ENCODE data around the gene FEV.

FEV gene

DNA sequence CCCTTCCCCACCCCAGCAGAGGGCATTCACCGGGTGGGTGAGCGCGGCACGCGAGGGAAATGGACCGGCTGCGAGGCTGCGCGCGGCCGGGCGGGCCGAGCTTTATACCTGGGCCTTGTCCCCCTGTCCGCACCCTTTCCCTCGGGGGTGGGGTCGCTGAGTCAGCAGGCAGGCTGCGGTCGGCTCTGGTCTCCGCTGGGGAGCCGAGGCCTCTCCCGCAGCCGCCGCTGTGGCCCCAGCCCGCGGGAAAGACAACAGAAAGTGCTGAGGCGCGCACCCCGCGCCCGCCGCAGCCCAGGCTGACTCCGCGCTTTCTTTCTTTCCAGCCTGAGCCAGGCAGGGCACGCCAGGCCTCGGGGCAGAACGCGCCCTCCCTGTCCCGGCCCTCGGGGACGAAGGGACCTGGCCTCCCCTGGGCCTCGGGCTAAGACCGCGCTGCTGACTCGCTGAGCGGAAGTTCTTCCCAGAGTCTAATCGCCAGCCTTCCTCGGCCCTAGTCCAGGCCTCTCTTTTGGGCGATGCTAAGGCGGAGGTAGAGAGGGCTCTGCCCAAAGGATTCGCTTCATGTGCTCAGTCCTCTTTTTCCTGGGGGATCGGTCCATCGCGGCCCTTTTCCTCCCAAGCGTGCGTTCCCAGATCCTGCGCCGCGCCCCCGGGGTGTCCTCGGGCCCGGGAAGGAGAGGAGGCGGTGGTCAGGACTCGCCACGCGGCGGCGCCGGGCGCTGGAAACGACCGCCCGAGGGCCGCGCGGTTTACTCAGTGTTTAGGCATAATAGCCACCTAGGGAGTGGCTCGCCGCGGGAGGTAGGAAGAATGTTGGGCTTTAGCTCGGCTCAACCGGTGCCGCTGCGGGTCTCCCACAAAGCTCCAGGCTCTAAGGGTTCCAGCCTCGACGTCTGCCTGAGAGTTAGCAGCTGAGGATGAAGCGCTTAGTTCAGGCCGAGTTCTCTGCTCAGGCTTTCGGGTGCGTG, 8.6 kb upstream of the FEV start, which contains the start of gene CRYBA2:
Gene CRYBA2 (minus strand): TSS at position 78 of the 971 bp plus-strand sequence. CDS start 246 bp downstream, outside the sequence.
- DNase-seq (ENCODE audit: low read depth), result no peak

DNA sequence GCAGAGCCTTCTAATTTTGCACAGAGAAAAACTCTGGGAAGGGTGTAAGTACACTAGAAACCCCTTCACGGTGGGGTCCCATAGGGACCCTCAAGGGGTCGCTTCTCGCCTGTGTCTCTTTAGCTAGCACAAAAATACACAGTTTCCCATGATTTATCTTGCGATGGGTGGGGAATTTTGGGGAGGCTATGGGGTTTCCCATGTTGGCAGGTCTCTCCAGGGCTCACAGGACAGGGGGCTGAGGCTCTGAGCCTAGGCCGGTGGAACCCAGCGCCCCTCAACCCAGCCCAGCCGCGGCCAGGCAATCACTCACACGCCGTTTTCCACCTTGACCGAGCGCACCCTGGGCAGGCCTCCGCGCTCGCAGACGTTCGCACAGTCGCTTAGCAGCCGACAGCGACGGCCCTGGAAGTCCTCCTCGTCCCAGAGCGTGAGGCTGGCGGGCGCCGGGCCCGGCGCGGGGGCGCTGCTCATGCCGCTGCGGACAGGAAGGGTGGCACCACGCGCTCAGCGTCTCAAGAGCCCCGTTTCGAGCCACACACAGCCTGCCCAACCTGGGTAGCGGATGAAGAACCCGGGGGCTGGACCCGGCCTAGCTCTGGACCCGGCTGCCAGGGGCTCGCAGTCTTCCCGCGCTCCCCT, 7.8 kb upstream of the FEV start:
- DNase-seq (ENCODE audit: low read depth), result no peak

DNA sequence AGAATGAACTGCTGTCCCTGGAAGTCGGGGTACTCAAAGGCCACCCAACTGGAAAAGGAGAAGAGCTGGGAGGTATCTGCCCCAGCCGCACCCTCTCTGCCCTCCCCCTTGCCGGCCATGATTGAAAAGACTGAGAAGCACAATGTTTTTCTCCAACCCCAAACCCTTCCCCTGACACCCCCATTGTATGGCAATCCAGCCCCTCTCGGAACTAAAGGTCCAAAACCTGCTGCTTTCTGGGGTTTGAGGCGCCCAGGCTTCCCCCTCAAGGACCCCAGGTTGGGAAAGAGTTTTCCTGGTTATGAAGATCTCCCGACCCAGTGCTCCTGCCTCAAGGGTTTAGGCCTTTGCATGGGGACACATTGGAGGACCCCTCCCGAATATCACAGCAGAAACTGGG, 7.2 kb upstream of the FEV start:
- DNase-seq (ENCODE audit: low read depth), result no peak

DNA sequence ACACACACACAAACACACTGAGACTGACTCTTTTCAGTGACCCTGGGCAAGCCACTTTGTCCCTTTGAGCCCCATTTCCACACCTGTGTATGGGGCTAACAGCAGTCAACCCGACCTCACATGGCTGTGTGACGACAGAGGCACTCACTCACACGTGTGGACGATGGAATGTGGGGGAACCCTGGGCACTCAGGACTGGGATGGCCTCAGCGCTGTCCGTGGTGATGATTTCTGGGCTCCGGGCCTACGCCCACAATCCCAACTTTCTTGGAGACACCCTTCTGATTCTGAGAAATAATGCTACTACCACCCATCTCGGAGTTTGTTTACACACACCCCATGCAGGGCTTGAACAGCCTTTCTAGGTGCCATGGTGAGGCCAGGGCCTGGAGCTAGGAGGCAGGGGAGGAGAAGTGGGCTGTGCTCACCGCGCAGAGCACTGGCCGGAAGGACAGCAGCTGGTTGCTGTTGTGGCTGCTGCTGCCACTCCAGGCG, 6.7 kb upstream of the FEV start:
- DNase-seq (ENCODE audit: low read depth), result no peak

DNA sequence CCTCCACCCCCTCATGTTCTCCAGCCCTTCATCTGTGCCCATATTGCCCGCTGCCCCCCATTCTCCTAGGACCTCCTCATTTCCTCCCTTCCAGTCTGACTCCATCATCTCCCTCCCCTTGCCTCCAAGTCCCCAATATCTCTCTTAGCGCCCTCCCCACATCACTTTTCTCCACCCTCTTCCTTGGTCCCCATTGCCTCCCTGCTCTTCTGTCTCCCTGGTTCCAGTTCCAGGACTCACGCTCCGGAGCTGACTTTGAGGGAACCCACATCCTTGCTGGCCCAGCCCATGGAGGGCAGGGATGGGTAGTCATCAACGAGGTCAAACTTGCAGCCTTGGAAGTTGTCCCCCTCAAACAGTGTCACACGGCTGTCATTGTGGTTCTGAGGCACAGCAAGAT, 5.6 kb upstream of the FEV start:
- DNase-seq (ENCODE audit: low read depth), result no peak

DNA sequence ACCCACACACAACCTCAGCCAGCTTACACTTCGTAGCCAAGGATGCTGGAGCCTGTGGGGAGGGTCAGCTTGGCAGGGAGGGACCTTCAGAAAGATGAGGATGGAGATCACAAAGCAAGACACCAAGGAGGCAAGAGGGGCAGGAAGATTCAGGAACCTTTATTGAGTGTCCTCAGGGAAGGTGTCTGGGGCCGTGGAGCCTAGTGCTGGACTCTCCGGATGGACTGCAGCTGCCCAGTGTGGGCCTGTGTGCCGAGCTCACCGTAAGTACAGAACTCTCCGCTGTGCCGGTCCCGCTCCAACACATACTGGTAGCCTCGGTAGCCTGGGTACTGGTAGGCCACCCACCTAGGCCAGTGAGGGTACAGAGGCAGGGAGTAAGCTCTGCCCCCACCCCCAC, 5.1 kb upstream of the FEV start:
- no peak for DNase-seq (ENCODE audit: low read depth)

DNA sequence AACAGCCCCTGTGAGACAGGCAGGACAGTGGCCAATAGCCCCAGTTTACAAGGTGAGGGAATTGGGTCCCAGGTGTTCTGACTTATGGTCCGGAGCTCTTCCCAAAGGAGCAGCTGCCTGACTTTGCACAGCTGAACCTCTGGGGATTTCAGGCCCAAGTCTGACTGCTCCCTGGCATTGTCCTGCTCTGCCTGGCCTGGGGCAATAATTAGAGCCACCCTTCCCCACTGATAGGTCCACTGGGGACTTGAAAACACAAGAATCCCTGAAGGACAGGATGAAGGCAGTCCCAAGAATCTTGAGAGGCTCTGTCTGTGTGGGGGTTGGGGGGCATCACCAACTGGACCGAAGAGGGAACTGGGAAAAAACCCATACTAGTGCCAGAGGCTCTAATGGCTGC, 3.7 kb upstream of the FEV start:
- DNase-seq (ENCODE audit: low read depth), result no peak

DNA sequence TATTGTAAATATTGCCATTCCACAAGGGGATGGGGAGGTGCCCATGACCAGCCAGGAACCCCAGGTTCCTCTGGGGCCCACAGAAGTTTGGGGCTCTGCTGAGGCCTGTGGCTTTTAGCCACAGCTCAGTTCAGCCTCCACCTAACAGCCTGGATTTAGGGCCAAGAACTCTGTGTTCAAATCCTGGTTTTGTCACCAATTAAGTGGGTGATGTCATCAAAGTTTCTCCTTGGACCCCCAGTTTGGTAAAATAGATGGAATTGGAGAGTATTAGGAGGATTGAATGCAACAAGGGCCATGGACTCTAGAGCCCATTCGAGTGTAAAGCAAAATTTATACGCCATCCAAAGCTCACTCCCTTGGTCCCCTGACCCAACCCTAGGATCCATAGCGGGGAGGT, 3.2 kb upstream of the FEV start:
- no peak for DNase-seq (ENCODE audit: low read depth)

DNA sequence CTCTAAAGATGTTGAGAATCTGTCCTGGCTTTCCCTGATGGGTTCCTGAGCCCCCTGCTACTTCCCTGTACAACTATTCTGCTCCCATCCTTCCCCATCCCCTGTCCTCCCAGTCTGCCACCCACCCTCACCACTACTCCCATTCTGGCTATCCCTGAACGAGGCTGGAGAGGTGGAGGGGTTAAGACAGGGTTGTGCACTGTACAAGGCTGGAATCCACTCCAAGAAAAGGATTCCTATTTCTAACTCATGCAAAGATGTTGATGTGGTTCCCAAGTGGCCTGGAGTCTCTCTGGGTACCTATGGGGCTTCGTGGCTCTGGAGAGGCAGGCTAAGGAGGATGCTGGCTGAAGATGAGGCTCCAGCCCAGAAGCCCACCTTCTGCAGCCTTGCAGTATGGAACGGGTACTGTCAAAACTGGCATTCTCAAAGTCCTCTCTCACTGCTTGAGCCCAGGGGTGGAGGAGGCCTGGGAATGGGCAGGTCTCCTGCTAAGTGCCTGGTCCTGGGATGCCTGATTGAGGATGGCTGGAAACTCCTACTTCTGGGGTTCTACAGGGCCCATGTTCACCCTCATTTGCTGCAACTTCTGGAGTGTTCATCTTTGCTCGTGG, 1.3 kb upstream of the FEV start:
- DNase-seq (ENCODE audit: low read depth), result no peak

DNA sequence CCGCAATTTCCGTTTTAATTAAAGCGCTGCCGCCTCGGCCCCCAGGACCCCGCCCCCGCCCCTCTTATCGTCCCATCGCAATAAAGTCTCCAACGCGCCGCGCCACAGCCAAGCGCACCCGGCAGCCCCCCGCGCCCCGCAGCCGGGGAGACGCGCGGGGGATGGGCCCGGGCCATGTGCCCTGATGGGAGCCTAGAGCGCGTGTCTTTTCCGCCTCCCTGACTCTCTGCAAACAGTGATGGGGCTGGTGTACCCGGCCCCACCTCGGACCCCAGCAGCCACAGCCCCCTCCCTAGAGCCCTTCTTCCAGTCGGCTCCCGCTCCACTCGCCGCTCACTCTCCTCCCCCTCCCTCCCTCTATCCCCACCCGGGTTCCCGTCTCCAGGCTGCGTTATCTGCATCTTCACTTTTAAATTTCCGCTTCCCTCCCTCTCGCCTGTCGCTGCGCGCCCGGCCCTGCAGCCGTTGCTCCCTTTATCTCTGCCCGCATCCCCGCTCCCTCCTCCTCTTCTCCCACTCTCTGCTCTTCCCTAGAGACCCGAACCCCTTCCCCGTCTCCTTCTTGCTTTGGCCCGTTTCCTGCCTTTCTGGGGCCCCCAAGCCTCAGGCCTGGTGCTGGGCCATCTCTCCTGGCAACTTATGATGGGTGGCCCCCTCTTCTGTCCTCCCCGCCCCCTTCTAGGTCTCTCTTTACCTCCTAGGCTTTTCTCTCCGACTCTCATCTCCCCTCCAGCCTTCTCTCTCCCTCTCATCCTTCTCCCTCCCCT, 524 bp upstream of the FEV start:
- DNase-seq (ENCODE audit: low read depth), result no peak

DNA sequence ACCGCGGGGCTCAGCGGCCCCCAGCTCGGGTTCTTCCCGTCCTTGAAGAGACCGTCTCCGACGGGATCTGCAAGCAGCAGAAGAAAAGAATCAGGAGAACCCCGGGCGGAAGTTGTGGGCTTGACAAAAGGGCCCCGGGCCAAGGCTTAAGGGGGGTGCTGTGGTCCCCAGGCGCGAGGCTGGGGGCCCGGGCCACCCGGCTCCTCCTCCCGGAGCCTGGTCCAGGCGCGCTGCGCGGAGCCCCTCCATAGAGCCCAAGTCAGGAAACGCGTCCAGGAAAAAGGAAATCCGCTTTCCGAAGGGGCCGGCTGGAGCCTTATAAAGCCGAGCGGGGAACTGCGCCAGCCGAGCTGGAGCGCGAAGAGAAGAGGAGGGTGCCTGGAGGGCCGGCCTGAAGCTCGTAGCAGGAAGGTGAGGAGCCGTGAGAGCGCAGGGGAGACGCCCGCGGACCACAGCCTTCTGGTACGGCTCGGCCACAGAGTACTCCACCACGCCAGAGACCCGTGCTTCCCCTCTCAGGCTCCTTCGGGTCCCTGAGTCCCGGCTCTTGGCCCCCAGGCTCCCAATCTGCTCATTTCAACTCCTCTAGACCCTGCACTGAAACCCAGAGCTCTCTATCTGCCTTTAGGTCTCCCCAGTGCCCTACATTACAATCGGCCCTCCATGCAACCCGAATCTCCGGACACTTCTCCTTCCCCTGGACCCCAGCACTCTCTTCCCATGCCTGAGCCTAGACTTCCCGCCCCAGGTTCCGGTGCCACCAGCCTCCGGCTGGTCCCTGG, 554 bp downstream of the FEV start:
- no peak for DNase-seq (ENCODE audit: low read depth)

DNA sequence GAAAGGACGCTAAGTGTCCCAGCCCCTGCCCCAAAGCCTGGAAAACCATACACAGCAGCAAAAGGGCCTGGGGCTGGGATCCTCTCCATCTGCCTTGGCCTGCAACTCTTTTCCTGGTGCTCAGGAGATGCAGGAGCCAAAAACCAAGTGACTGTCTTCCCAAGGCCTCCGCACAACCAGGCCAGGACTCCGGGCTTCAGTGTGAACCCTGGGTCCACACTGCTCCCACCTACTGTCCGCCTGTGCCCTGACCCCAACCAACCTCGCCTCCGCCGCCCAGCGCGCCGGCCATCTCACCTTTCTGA, 1.1 kb downstream of the FEV start:
- DNase-seq (ENCODE audit: low read depth), result no peak

DNA sequence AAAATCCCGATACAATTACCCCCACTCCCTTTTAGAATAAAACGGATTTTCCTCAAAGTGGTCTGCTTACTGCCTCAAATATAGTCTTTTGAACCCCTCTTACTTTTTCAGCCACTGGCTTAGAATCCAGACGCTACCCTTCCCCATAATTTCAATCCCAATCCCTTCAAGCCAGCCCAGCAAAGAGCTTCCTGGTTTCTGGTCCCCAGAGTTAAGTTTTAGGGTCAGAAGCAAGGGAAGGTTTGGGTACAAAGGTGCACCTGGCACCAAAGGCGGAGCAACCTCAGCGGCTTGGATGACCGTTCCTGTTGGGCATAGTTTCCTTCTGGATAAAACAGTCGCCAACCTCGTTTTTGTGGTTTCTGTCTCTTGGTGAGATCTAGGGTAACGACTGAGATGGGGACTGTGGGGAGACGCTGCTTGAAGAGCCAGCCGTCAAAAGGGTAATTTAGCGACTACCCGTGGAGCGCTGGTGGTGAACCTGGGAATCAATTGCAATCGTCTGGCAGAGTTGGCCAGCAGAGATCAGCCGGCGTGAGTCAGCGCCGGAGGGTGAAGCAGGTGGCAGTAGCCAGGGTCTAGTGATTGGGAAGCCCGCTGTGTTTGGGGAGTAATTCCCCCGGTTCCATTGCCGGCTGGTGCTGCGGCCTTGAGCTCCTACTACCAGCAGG, 1.6 kb downstream of the FEV start:
- DNase-seq (ENCODE audit: low read depth), result no peak

DNA sequence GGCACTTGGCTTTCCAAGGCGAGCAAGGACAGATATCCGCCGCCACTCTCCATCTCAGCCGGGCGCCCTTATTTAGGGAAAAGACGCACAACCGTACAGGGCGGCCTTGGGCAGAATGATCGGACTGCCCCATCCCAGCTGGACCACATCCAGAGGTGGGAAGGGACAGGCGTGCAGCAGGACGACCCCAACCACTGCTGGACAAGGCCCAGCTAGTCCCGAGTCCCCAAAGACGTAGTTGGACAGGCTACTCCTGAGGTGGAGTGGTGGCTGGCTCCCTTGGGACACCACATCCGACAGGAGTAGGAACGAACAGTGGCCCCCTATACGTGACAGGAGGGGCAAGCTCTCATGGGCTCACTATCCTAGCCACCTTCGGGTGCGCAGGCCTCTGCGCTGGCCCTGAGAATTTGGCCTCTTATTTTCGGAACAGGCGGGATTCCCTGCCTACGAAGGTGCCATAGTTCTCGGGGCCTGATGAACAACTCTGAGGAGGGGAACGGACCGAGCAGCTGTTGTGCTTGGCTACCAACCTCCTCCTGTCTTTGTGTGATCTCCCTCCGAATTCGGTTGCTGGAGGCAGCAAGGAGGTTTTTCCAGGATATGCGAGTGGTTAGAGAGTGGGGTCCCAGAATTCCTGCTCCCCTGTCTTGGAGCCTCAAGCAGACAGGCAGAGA, 2.3 kb downstream of the FEV start:
- no peak for DNase-seq (ENCODE audit: low read depth)

DNA sequence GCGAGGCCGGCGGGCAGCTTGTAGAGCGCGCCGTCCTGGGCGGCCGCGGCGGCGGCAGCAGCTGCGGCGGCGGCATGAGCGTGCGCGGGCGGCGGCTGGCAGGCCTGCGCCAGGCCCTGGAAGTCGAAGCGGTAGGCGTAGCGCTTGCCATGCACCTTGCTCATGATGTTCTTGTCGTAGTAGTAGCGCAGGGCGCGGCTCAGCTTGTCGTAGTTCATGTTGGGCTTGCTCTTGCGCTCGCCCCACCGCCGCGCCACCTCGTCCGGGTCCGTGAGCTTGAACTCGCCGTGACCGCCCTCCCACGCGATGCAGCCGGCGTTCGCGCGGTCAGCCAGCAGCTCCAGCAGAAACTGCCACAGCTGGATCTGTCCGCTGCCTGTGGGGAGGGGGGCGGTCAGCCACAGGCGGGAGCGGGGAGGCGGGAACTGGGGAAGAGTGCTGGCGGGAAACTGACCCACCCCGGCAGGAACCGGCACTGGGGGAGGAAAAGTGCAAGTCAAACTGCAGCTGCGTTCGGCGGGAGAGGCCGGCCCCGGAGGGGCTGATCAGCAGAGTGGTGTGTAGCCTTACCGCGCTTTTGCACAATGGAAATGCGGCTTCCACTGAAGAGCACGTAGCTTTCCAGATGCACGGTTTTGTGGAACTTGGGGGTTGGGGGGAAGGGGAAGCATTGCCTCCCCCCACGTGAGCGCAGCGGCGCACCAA, 3.0 kb downstream of the FEV start:
- no peak for DNase-seq (ENCODE audit: low read depth)

DNA sequence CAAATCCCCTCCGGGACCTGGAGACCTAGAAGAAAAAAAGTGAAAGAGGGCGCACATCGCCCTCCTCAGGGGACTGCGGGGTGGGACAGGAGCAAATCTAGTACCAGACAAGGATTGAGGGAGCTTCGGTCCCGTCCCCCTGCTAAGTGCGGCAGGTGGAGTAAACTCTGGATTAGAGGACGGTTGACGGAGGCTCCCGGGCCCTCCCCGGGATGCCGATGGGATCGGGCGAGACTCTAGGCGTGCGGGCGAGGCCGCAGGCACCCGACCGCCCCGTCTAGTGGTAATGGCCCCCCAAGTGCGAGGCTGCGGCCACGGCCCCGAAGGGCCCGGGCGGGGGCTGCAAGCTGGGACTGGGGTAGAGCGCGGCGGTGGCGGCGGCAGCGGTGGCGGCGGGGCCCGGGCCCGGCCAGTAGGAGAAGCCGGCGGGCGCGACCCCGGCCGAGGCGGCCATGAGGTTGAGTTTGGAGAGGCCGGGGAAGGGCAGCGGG, 3.5 kb downstream of the FEV start:
- DNase-seq (ENCODE audit: low read depth), result no peak

DNA sequence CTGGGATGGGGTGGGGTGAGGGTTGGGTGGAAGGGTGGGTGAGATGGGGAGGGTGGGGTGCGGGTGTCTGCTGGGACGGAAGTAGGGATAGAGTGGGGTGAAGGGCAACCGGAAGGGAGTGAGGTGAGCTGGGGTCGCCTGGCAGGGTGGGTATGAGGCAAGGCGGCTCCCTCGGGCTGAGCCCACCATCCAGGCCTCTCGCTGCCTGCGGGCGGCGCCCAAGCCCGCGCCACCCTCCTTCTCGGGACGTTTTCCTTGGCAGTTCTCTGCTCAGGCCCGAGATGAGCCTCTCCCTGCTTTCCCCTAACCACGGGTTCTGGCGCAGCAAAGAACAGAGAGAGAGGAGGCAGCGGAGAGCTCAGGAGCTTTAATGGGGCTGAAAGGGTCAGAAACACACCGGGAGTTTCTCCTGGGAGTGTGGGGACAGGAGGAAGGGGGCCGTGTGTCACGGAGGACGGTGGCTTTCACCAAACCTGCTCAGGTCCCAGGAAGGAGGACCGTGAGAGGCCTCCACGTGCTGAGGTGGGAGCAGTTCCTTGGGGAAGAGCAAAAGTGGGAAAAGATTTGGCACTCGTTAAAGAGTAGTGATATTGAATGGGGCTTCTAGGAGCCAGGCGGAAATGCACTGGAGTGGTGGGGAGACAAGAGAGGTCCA, 4.1 kb downstream of the FEV start:
- DNase-seq (ENCODE audit: low read depth), result no peak

DNA sequence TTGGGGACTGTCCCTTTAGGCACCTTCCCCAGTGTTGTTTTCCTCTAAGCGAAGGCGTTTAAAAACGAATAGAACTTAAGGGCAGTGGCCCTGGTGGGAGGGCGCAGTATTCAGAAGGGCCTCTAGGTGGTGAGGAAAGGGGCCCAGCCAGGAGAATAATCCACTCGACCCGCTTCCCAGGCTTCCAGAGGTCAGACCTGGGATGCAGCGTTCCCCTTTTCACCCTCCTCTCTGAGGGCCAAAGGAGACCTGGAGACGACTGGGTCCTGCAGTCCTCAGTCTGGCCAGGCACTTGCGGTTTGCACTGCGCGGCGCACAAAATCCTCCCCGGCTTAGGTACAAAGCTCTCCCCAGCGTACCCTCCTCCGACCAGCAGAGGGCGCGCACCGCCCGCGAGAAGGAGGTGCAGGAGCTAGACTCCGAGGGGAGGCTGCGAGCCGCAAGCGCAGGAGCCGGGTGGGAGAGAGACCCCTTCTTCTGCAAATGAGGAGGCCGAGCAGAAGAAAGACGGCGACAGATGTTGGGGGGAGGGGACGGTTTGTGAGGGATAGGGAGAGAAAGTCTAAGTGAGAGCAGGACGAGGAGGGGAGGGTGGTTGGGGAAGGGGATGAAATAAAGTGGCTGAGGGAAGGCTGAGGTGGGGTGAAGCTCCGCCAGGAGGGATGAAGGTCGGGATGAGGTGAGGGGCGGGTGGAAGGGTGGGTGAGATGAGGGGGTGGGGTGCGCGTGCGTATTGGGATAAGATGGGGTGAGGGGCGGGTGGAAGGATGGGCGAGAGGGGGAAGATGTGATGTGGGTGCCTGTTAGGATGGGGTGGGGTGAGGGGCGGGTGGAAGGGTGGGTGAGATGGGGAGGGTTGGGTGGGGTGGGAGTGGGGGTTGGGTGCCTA, 4.9 kb downstream of the FEV start:
- peak; percentile 49 for DNase-seq (ENCODE audit: low read depth)

Measured in fibroblast of gingiva (primary cell).